ENCODE results near the gene GNAQ. TPM values are rescaled to one million over a fixed set of nuclear protein-coding genes. Genes with fewer than 3 reads are reported as not detected.

The GNAQ gene
- total RNA-seq, 2 donors from 2014 or later, result 15.8 to 22.1 TPM

- Histone ChIP-seq H3K36me3 (replicated peaks in 1 of 2; ENCODE audit: insufficient read depth in 1 of 2, low read depth in 2 of 2) (no peaks in the 10 kb centered on the region), H3K27ac (no peak overlapping the region), H3K4me1 (no peaks in the 10 kb centered on the region), H3K9me3 (no peaks in the 10 kb centered on the region), H3K4me3 (no peak overlapping the region), H3K27me3 (no peaks in the 10 kb centered on the region)
- WGBS, 2 donors, result 90 to 94% methylated on average over 6 of the region's 6 CpGs
- intact Hi-C loops (cut with DNase I), result no loop called here
- no peak for DNase-seq
- TF ChIP-seq CTCF (IDR thresholded peaks at IDR 0.05), result no peak
- no peak for TF ChIP-seq POLR2A (IDR thresholded peaks at IDR 0.05)
- no peak for ATAC-seq
Observed at GRCh38 chr9:77816641-77817341, 214.8 kb downstream of the GNAQ start.

- Histone ChIP-seq H3K27me3 (no peaks in the 10 kb centered on the region), H3K9me3 (no peaks in the 10 kb centered on the region), H3K27ac (no peak overlapping the region), H3K4me3 (no peak overlapping the region), H3K4me1 (no peaks in the 10 kb centered on the region), H3K36me3 (replicated peaks in 1 of 2; ENCODE audit: insufficient read depth in 1 of 2, low read depth in 2 of 2) (no peaks in the 10 kb centered on the region)
- DNase-seq (no peak), ATAC-seq (no peak)
- intact Hi-C loops (cut with DNase I), result no loop called here
- TF ChIP-seq CTCF (IDR thresholded peaks at IDR 0.05) (no peak), POLR2A (IDR thresholded peaks at IDR 0.05) (no peak)
- WGBS, 2 donors, result 81 to 92% methylated on average over 2 of the region's 2 CpGs
Observed at GRCh38 chr9:77815260-77815659, 216.4 kb downstream of the GNAQ start.

- Histone ChIP-seq H3K36me3 (replicated peaks in 1 of 2; ENCODE audit: insufficient read depth in 1 of 2, low read depth in 2 of 2) (no peaks in the 10 kb centered on the region), H3K4me3 (no peak overlapping the region), H3K27ac (no peak overlapping the region), H3K4me1 (peaks cover 7% of the 10 kb centered on the region), H3K27me3 (no peaks in the 10 kb centered on the region), H3K9me3 (no peaks in the 10 kb centered on the region)
- DNase-seq (no peak), ATAC-seq (no peak)
- intact Hi-C loops (cut with DNase I), result no loop called here
- 81 to 97% methylated on average over 1 of the region's 1 CpG for WGBS, 2 donors
- TF ChIP-seq POLR2A (IDR thresholded peaks at IDR 0.05), result no peak
- no peak for TF ChIP-seq CTCF (IDR thresholded peaks at IDR 0.05)
Observed at GRCh38 chr9:77811832-77812231, 219.8 kb downstream of the GNAQ start.

GRCh38 chr9:77810637-77811119 lies 220.9 kb downstream of the GNAQ start:
- H3K4me1 ChIP-seq, result peaks cover 7% of the 10 kb centered on the region
- intact Hi-C loops (cut with DNase I), result no loop called here
- H3K9me3 ChIP-seq, result no peaks in the 10 kb centered on the region
- H3K27me3 ChIP-seq, result no peaks in the 10 kb centered on the region
- ATAC-seq (no peak), DNase-seq (no peak)
- TF ChIP-seq CTCF (IDR thresholded peaks at IDR 0.05), result no peak
- no peak for TF ChIP-seq POLR2A (IDR thresholded peaks at IDR 0.05)
- no peak overlapping the region for H3K27ac ChIP-seq
- H3K4me3 ChIP-seq, result no peak overlapping the region
- H3K36me3 ChIP-seq (replicated peaks in 1 of 2; ENCODE audit: insufficient read depth in 1 of 2, low read depth in 2 of 2), result no peaks in the 10 kb centered on the region
- 86 to 88% methylated on average over 4 of the region's 4 CpGs for WGBS, 2 donors

GRCh38 chr9:77810047-77810446 lies 221.6 kb downstream of the GNAQ start:
- Histone ChIP-seq H3K9me3 (no peaks in the 10 kb centered on the region), H3K4me1 (peaks cover 7% of the 10 kb centered on the region), H3K4me3 (no peak overlapping the region), H3K27ac (no peak overlapping the region), H3K36me3 (replicated peaks in 1 of 2; ENCODE audit: insufficient read depth in 1 of 2, low read depth in 2 of 2) (no peaks in the 10 kb centered on the region), H3K27me3 (no peaks in the 10 kb centered on the region)
- ATAC-seq, result no peak
- TF ChIP-seq POLR2A (IDR thresholded peaks at IDR 0.05) (no peak), CTCF (IDR thresholded peaks at IDR 0.05) (no peak)
- DNase-seq, result no peak
- intact Hi-C loops (cut with DNase I), result no loop called here
- 87 to 93% methylated on average over 1 of the region's 1 CpG for WGBS, 2 donors

All from body of pancreas (tissue), 4 donors.